A673 (cell line): ENCODE measurements around the gene ACIN1. TPM values are rescaled to one million over a fixed set of nuclear protein-coding genes. Genes with fewer than 3 reads are reported as not detected.
A peak's percentile ranks its signal among the peaks of the same experiment; 100 is the strongest.

Experiments
- BruUV-seq: library from RNA; stranded (reverse); fragments of 400-500 nt; replicated peaks from 2 replicates; lab custom pipeline; 2021; lab: Mats Ljungman, UMichigan
- CTCF ChIA-PET: fragments of 300-600 bp; sonication (Branson Sonifier 250); formaldehyde crosslinking; loops from one replicate; lab custom pipeline; 2022; ENCODE audit warnings: antibody characterized with exemption; lab: Charles Lee
- POLR2A ChIA-PET: fragments of 300-600 bp; sonication (Branson Sonifier 250); formaldehyde crosslinking; loops from one replicate; lab custom pipeline; 2022; ENCODE audit warnings: antibody characterized with exemption; ENCODE audit not compliant: low non-redundant PET; lab: Charles Lee
- DNase-seq: peaks from one replicate; pipeline ENCODE4 v3.0.0-alpha.2; 2015; ENCODE audit warnings: low spot score
- H3K27ac ChIP-seq: fragments of 200-600 bp; sonication (generic); 2 replicates; pipeline ENCODE4 v1.5.1; 2016; ENCODE audit warnings: mixed run types, low read depth, mild to moderate bottlenecking, mixed read lengths, antibody characterized with exemption, low read length; ENCODE audit not compliant: poor library complexity, severe bottlenecking
- H3K27me3 ChIP-seq: fragments of 200-600 bp; sonication (generic); replicated peaks from 2 replicates; pipeline ENCODE4 v1.6.1; 2017; ENCODE audit warnings: mixed run types, low read depth, mild to moderate bottlenecking, mixed read lengths, antibody characterized with exemption, low read length; ENCODE audit not compliant: insufficient read depth, poor library complexity
- H3K36me3 ChIP-seq: fragments of 200-600 bp; sonication (generic); 2 replicates; pipeline ENCODE4 v1.6.1; 2016; ENCODE audit warnings: mixed run types, mild to moderate bottlenecking, mixed read lengths, antibody characterized with exemption, low read length; ENCODE audit not compliant: insufficient read depth, poor library complexity, severe bottlenecking
- H3K4me1 ChIP-seq: fragments of 200-600 bp; sonication (generic); 2 replicates; pipeline ENCODE4 v1.6.1; 2017; ENCODE audit warnings: mixed run types, mild to moderate bottlenecking, mixed read lengths, antibody characterized with exemption, low read length; ENCODE audit not compliant: insufficient read depth, poor library complexity, severe bottlenecking
- H3K4me3 ChIP-seq: fragments of 200-600 bp; sonication (generic); 2 replicates; pipeline ENCODE4 v1.5.1; 2016; ENCODE audit warnings: low read depth, mixed run types, mild to moderate bottlenecking, mixed read lengths, low read length; ENCODE audit not compliant: poor library complexity, severe bottlenecking
- H3K9me3 ChIP-seq: fragments of 200-600 bp; sonication (generic); 2 replicates; pipeline ENCODE4 v1.6.1; 2016; ENCODE audit warnings: mixed run types, low read depth, mild to moderate bottlenecking, mixed read lengths, antibody characterized with exemption, low read length; ENCODE audit not compliant: poor library complexity, severe bottlenecking
- CTCF ChIP-seq: fragments of 300-800, 200-600 bp; sonication (generic); conservative IDR thresholded peaks from 2 replicates; pipeline ENCODE4 v1.5.1; 2017; ENCODE audit warnings: low read depth, mild to moderate bottlenecking, antibody characterized with exemption, low read length, moderate library complexity, mixed read lengths
- EZH2 ChIP-seq: fragments of 200-600 bp; sonication (generic); IDR thresholded peaks from 2 replicates; pipeline ENCODE4 v1.6.1; 2017; ENCODE audit warnings: borderline replicate concordance, low read depth, mild to moderate bottlenecking, mixed read lengths, antibody characterized with exemption, low read length; ENCODE audit not compliant: poor library complexity, severe bottlenecking
- intact Hi-C: fragments of 100-400 bp; cut with micrococcal nuclease; formaldehyde crosslinking; loops from one replicate; pipeline ENCODE4 v1.10.0; 2022; ENCODE audit not compliant: unreplicated experiment
- total RNA-seq: library from RNA; stranded (reverse); gene quantifications from 2 replicates; pipeline ENCODE4 v1.2.3, GENCODE V29; 2021

The ACIN1 gene
- total RNA-seq, 1 experiment from 2014 or later = 339 TPM

DNA sequence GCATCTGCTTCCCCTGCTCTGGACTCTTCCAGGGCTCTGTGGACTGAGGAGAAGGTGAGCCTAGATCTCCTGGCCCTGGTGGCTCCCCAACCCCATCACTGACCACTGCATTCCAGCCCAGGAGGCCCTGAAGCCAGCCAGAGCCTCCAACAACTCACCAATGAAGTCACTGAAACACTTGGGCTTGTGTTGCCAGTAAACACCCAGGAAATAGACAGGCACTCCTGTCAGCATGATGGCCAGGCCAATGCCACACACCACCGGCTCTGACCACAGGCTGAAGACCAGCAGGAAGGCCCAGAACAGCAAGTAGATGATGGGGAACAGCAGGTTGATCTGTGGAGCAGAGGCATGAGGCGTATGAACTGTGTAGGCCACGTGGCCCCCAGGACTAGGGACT is 32.9 kb upstream of the ACIN1 start:
- no peaks in the 10 kb centered on the region for H3K27me3 ChIP-seq
- POLR2A ChIA-PET = no interaction called here
- intact Hi-C loops = loop anchor here (10.0 kb wide), 1 partner anchor 167 kb away; no protein-coding TSS in a partner anchor
- peaks cover 23% of the 10 kb centered on the region for H3K4me1 ChIP-seq
- no TSS peak for BruUV-seq
- no peak overlapping the region for H3K27ac ChIP-seq
- CTCF ChIA-PET = no interaction called here
- no peak for DNase-seq
- no peak overlapping the region for H3K4me3 ChIP-seq
- H3K36me3 ChIP-seq = no peaks in the 10 kb centered on the region
- TF ChIP-seq EZH2 = no peak
- TF ChIP-seq CTCF = no peak
- no peaks in the 10 kb centered on the region for H3K9me3 ChIP-seq

DNA sequence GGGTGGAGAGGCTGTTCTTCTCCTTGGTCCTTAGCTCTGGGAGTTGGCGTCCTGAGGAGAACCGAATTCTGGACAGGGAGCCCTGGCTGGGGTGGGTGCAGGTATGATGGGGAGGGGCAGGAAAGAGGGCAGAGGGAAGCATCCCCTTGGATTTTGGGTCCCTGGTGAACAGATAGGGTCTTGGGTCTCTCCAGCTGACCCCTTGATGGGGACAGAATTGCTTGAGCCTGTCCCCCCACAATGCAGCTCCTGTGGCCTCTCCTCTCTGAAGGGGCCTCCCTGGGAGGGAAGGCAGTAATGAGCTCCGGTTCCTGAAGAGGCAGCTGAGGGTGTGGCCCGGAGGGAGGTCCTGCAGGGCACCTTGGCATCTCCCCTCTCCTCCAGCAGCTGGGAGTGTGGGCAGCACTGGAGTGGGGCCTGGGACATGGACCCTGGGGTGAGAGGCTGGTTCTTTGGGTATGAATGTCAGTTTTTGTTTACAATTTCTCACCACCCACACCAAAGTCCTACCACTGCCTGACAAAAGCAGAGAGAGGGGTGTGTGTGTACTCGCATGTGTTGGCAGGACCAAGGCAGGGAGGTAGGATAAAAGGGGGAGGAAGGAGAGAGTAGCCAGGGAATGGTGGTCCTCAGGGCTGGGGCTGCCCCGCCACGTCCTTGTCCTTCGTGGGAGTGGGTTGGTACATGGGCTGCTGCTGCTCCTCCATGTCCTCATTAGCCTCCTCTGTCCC is 31.8 kb upstream of the ACIN1 start:
- intact Hi-C loops = loop anchor here (10.0 kb wide), 1 partner anchor 168 kb away; no protein-coding TSS in a partner anchor
- Histone ChIP-seq H3K36me3 (no peaks in the 10 kb centered on the region), H3K27me3 (no peaks in the 10 kb centered on the region), H3K4me1 (peaks cover 25% of the 10 kb centered on the region), H3K4me3 (no peak overlapping the region), H3K9me3 (no peaks in the 10 kb centered on the region), H3K27ac (no peak overlapping the region)
- BruUV-seq = TSS peak; percentile 60
- no peak for DNase-seq
- ChIA-PET POLR2A (interaction anchor here (0.6 kb wide), 1 partner anchor 55 kb away, joined by 3 read pairs; no protein-coding TSS in a partner anchor), CTCF (no interaction called here)
- TF ChIP-seq EZH2 = no peak

- H3K36me3 ChIP-seq = no peaks in the 10 kb centered on the region
- no peak overlapping the region for H3K4me3 ChIP-seq
- DNase-seq = no peak
- POLR2A ChIA-PET = interaction anchor here (0.6 kb wide), 1 partner anchor 54 kb away, joined by 3 read pairs; no protein-coding TSS in a partner anchor
- CTCF ChIA-PET = no interaction called here
- TF ChIP-seq CTCF (no peak), EZH2 (no peak)
- H3K9me3 ChIP-seq = no peaks in the 10 kb centered on the region
- intact Hi-C loops = loop anchor here (10.0 kb wide), 1 partner anchor 169 kb away; no protein-coding TSS in a partner anchor
- no TSS peak for BruUV-seq
- H3K27ac ChIP-seq = no peak overlapping the region
- H3K27me3 ChIP-seq = no peaks in the 10 kb centered on the region
- peaks cover 28% of the 10 kb centered on the region for H3K4me1 ChIP-seq
Observed at GRCh38 chr14:23125933-23126524, 31.1 kb upstream of the ACIN1 start.
